HG03097 (cell line): ENCODE results near the gene BSCL2.
"Not testable (repeated sequence)": the region's sequence is repeated elsewhere in the genome, so short reads cannot be mapped to it uniquely, and the experiment has no call there.

Source experiments
- ATAC-seq: cut with Tn5 transposase; IDR thresholded peaks from one replicate; pipeline ENCODE4 v1.9.1; 2021; ENCODE audit not compliant: unreplicated experiment, low FRiP score

BSCL2 gene

GRCh38 chr11:62707277-62707861 is at the start of gene BSCL2, which contains the start of gene GNG3:
Gene BSCL2, minus strand, starts transcription at chr11:62707424. Its CDS starts 229 bp downstream, at chr11:62707195.
Gene GNG3, plus strand, starts transcription at chr11:62707676. Its CDS starts 620 bp downstream, at chr11:62708296.
- ATAC-seq: no peak

GRCh38 chr11:62755086-62755615 is 47.9 kb upstream of the BSCL2 start:
- ATAC-seq: no peak

- ATAC-seq: peak; percentile 93
Observed at GRCh38 chr11:62753736-62754603, 46.7 kb upstream of the BSCL2 start, which contains the start of gene ZBTB3. Gene ZBTB3, minus strand, starts transcription at chr11:62754160. Its CDS starts 496 bp downstream, at chr11:62753664.

- ATAC-seq: peak; percentile 1
Observed at GRCh38 chr11:62752994-62753735, 45.9 kb upstream of the BSCL2 start.

GRCh38 chr11:62752177-62752785 is 45.1 kb upstream of the BSCL2 start:
- no peak for ATAC-seq

GRCh38 chr11:62749931-62750330 is 42.7 kb upstream of the BSCL2 start:
- ATAC-seq: not testable (repeated sequence)

- ATAC-seq: no peak
Observed at GRCh38 chr11:62747475-62748160, 40.4 kb upstream of the BSCL2 start.

- no peak for ATAC-seq
Observed at GRCh38 chr11:62737196-62737595, 30.0 kb upstream of the BSCL2 start.

- ATAC-seq: no peak
Observed at GRCh38 chr11:62732830-62733229, 25.6 kb upstream of the BSCL2 start.

GRCh38 chr11:62730076-62730475 is 22.9 kb upstream of the BSCL2 start:
- ATAC-seq: not testable (repeated sequence)

GRCh38 chr11:62728171-62728988 is 21.2 kb upstream of the BSCL2 start, which contains the start of gene TTC9C:
Gene TTC9C, plus strand, starts transcription at chr11:62728486. Its CDS starts 363 bp downstream, at chr11:62728849.
- ATAC-seq: peak; percentile 22

- peak; percentile 51 for ATAC-seq
Observed at GRCh38 chr11:62727872-62728170, 20.6 kb upstream of the BSCL2 start.

GRCh38 chr11:62727165-62727871 is 20.1 kb upstream of the BSCL2 start, which contains the start of gene HNRNPUL2:
Gene HNRNPUL2, minus strand, starts transcription at chr11:62727457. Its CDS starts 301 bp downstream, at chr11:62727156.
- ATAC-seq: peak; percentile 63

GRCh38 chr11:62726915-62727164 is 19.6 kb upstream of the BSCL2 start:
- no peak for ATAC-seq

- peak; percentile 10 for ATAC-seq
Observed at GRCh38 chr11:62726156-62726914, 19.1 kb upstream of the BSCL2 start.

GRCh38 chr11:62725646-62726045 is 18.4 kb upstream of the BSCL2 start:
- no peak for ATAC-seq

- ATAC-seq: no peak
Observed at GRCh38 chr11:62724171-62724570, 16.9 kb upstream of the BSCL2 start.

GRCh38 chr11:62721994-62722393 is 14.8 kb upstream of the BSCL2 start:
- no peak for ATAC-seq
